ENCODE results near the gene C11orf21. TPM values are rescaled to one million over a fixed set of nuclear protein-coding genes. Genes with fewer than 3 reads are reported as not detected.
A peak's percentile ranks its signal among the peaks of the same experiment; 100 is the strongest.

The C11orf21 gene
- polyA plus RNA-seq, 1 experiment, result not detected

DNA sequence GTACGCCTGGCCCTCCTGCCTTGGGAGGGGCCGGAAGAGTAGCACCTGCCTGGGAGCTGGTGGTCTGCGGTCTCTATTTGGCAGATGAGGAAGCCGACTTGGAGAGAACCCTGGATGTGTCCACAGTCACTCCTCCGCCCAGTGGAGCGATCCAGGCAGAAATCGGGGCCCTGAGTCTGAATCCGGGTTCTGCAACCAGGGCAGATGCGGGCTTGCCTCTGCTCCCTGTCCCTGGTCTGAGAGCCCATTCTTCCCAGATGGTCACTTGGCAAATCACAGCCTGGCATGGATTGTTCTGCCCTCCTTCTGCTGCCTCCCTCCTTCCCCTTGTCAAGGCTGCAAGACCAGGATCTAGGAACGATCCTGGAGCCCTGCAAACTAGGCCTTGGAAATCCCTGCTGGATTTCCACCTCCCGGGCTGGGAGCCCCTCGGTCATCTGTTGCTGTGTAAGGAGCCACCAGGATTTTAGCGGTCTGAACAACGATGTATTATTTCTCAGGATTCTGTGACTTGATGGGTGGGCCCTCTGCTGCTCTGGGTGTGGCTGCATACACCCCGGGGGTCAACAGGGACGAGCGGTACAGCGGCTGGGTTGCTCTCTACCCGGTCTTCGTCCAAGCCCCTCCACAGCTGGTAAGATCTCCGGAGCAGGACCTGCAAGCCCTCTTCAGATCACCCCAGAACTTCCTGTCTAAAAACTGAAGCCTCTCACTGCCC, 29.3 kb downstream of the C11orf21 start:
- H3K4me3 ChIP-seq (ENCODE audit: low read depth, low read length), result no peak overlapping the region
- ChIA-PET CTCF (no interaction called here), POLR2A (no interaction called here)
- H3K36me3 ChIP-seq (ENCODE audit: control insufficient read depth, insufficient read depth, low read length), result no peaks in the 10 kb centered on the region
- no peak for DNase-seq (ENCODE audit: low read depth)
- peaks cover 26% of the 10 kb centered on the region for H3K27me3 ChIP-seq (ENCODE audit: control insufficient read depth, insufficient read depth, low read length)
- TF ChIP-seq, protein P1, sequence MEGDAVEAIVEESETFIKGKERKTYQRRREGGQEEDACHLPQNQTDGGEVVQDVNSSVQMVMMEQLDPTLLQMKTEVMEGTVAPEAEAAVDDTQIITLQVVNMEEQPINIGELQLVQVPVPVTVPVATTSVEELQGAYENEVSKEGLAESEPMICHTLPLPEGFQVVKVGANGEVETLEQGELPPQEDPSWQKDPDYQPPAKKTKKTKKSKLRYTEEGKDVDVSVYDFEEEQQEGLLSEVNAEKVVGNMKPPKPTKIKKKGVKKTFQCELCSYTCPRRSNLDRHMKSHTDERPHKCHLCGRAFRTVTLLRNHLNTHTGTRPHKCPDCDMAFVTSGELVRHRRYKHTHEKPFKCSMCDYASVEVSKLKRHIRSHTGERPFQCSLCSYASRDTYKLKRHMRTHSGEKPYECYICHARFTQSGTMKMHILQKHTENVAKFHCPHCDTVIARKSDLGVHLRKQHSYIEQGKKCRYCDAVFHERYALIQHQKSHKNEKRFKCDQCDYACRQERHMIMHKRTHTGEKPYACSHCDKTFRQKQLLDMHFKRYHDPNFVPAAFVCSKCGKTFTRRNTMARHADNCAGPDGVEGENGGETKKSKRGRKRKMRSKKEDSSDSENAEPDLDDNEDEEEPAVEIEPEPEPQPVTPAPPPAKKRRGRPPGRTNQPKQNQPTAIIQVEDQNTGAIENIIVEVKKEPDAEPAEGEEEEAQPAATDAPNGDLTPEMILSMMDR (IDR thresholded peaks at IDR 0.05; ENCODE audit: insufficient read depth, low read depth, low read length), result no peak

DNA sequence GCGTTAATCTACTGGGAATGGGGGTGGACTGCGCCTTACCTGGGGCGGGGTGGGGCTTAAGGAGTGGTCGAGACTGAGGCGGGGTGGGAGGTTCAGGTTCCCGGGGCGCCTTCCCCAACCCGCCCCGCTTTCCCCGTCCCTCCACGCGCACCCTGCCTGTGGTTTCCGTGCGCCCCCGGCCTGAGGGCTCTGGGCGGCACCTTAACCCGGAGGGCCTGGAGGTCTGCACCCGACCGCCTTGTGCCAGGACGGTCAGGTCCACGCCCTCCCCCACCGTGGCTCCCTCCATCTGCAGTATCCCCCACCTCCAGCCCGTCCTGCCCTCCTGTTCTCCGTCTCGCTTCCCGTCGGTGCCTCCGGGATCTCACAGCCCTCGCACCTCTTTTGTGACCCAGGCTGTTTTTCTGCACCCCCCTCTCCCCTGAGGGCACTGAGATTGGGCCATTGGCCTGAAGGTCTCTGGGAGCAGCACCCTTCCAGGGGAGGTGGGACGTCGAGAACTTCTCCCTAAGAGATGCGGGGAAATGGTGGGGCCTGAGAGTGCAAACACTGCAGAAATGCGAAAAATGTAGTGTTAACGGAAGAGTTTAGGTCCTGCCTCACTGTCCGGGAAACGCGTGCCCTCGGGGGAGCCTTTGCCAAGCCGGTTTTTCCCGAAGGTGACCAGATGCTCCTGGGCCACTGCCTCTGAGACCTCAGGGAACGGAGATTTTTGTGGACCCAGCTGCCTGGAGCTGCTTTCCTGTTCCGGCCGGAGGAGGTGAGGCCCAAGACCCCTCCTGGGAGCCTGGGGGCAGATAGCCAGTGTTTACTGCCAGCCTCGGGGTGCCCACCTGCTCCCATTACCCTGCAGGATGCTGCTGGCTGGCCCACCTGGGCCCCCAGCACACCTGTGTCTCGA, 30.1 kb downstream of the C11orf21 start:
- CTCF ChIA-PET, result no interaction called here
- no peak for DNase-seq (ENCODE audit: low read depth)
- H3K27me3 ChIP-seq (ENCODE audit: control insufficient read depth, insufficient read depth, low read length), result peaks cover 23% of the 10 kb centered on the region
- TF ChIP-seq, protein P1 (IDR thresholded peaks at IDR 0.05; ENCODE audit: insufficient read depth, low read depth, low read length), result no peak
- no peaks in the 10 kb centered on the region for H3K36me3 ChIP-seq (ENCODE audit: control insufficient read depth, insufficient read depth, low read length)
- H3K4me3 ChIP-seq (ENCODE audit: low read depth, low read length), result no peak overlapping the region
- POLR2A ChIA-PET, result no interaction called here

DNA sequence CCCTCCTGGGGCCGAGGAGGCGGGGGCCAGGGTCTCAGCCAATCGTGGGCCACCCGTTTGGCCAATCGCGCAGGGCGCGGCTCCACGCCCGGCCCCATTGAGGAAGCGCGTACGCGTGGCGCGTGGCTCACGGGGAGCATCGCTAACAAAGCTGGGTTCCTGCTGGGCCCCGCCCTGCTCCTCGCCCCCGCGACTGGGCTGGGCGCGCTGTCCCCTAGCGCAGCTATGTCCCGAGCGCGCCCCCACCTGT, 30.7 kb downstream of the C11orf21 start:
- ChIA-PET POLR2A (no interaction called here), CTCF (no interaction called here)
- H3K4me3 ChIP-seq (ENCODE audit: low read depth, low read length), result no peak overlapping the region
- DNase-seq (ENCODE audit: low read depth), result no peak
- TF ChIP-seq, protein P1 (IDR thresholded peaks at IDR 0.05; ENCODE audit: insufficient read depth, low read depth, low read length), result no peak
- no peaks in the 10 kb centered on the region for H3K36me3 ChIP-seq (ENCODE audit: control insufficient read depth, insufficient read depth, low read length)
- peaks cover 23% of the 10 kb centered on the region for H3K27me3 ChIP-seq (ENCODE audit: control insufficient read depth, insufficient read depth, low read length)

DNA sequence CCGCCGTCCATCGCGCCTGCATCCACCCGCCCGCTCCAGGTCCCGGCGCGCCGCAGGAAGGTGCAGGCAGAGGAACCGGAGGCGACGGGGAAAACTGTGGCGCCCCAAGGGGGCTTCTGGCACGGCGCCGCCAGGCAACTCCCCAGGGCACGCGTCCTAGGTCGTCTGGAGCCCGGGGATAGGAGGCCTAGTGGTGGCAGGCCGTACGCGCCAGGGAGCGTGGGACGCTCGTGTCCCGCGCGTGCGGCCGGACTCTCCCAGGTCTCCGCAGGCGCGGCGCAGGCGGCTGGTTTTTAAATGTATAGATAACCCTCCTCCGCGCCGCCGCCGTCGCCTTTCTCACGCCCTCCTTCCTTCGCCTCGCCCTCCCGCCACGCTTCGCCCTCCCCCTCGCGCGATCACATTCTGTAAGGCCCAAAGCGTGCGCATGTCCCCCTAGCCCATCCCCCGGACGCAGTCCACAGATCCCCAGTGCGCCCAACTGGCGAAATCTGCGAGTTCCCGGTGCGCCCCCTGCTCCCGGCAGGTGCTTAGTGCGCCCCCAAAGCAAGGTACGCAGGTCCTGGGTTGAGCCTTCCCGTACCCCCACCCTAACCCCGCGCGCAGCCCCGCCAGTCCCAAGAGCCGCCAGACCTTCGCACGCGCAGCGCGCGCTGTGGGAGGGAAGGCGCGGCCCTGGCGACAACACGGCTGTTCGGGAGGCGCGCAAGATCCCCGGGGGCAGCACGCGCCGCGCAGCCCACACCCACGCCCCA, 31.2 kb downstream of the C11orf21 start, which contains the start of gene ASCL2:
Gene ASCL2, minus strand, starts transcription at position 267 of the 755 bp plus-strand sequence. Its CDS starts 256 bp downstream, at position 11.
- Histone ChIP-seq H3K4me3 (ENCODE audit: low read depth, low read length) (peak within 1 kb of the TSS; percentile 23), H3K27me3 (ENCODE audit: control insufficient read depth, insufficient read depth, low read length) (peaks cover 23% of the 10 kb centered on the region), H3K36me3 (ENCODE audit: control insufficient read depth, insufficient read depth, low read length) (no peaks in the 10 kb centered on the region)
- ChIA-PET POLR2A (no interaction called here), CTCF (interaction anchor here (1.3 kb wide), 1 partner anchor 8 kb away, joined by 4 read pairs; no protein-coding TSS in a partner anchor)
- no peak for DNase-seq (ENCODE audit: low read depth)
- TF ChIP-seq, protein P1 (IDR thresholded peaks at IDR 0.05; ENCODE audit: insufficient read depth, low read depth, low read length), result no peak
